Stimulated activated CD4-positive, alpha-beta T cell treated with anti-CD3 and anti-CD28 coated beads, Interleukin-12 subunit alpha, Interleukin-12 subunit beta, amount 100 ng/mL, for 24 hours (primary cell): Measurements from ENCODE around the gene PPARD.
"Not testable (repeated sequence)": the region's sequence is repeated elsewhere in the genome, so short reads cannot be mapped to it uniquely, and the experiment has no call there.

Experiments used
- DNase-seq, 2 experiments: peaks; one replicate each; pipeline ENCODE4 v3.0.0-alpha.2; 2020; ENCODE audit warnings: low read depth in 2 of 2

PPARD gene

GRCh38 chr6:35312076-35312800 lies 30.1 kb upstream of the PPARD start:
- DNase-seq, result no peak

GRCh38 chr6:35312807-35313206 lies 29.6 kb upstream of the PPARD start:
- no peak for DNase-seq

- DNase-seq, result no peak
Observed at GRCh38 chr6:35317483-35318195, 24.7 kb upstream of the PPARD start.

GRCh38 chr6:35318196-35319171 lies 23.9 kb upstream of the PPARD start:
- no peak for DNase-seq

GRCh38 chr6:35319346-35320030 lies 22.9 kb upstream of the PPARD start:
- DNase-seq, result no peak

GRCh38 chr6:35320031-35320410 lies 22.3 kb upstream of the PPARD start:
- no peak for DNase-seq

GRCh38 chr6:35321091-35321490 lies 21.3 kb upstream of the PPARD start:
- DNase-seq, result no peak

GRCh38 chr6:35327349-35328027 lies 14.9 kb upstream of the PPARD start:
- DNase-seq, result peak; percentile 52 to 59

GRCh38 chr6:35328108-35328723 lies 14.1 kb upstream of the PPARD start:
- DNase-seq, result no peak

- DNase-seq, result not testable (repeated sequence)
Observed at GRCh38 chr6:35328965-35329364, 13.4 kb upstream of the PPARD start.

GRCh38 chr6:35330541-35331119 lies 11.7 kb upstream of the PPARD start:
- no peak for DNase-seq

- DNase-seq, result not testable (repeated sequence)
Observed at GRCh38 chr6:35332074-35332887, 10.1 kb upstream of the PPARD start.

- DNase-seq, result no peak
Observed at GRCh38 chr6:35341557-35341956, 801 bp upstream of the PPARD start.

- no peak for DNase-seq
Observed at GRCh38 chr6:35343092-35343834, 905 bp downstream of the PPARD start.

- no peak for DNase-seq
Observed at GRCh38 chr6:35343835-35344550, 1.6 kb downstream of the PPARD start.

- DNase-seq, result no peak
Observed at GRCh38 chr6:35351422-35351821, 9.1 kb downstream of the PPARD start.

GRCh38 chr6:35352735-35353134 lies 10.4 kb downstream of the PPARD start:
- DNase-seq, result no peak
